ENCODE data around the gene DMD. TPM values are rescaled to one million over a fixed set of nuclear protein-coding genes. Genes with fewer than 3 reads are reported as not detected.

DMD gene
- total and polyA plus RNA-seq, 2 experiments from 2014 or later: 1.5 to 2.0 TPM

DNA sequence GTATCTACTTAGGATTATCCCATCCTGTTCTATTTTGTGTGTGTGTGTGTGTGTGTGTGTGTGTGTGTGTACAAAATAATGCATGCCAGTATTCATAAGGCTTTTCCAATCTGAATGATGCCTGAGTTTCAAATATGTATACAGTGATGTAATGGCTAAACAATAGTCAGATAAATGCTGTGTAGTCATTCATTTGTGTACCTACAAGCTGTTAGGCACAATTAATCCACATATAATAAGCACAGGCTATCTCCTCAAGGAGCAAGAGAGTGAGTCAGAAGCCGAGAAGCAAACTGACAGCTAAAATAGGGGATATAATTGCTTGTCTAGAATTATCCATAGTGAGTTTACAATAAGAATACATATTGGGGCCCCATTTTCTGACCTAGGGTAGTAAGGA, 15.7 kb downstream of the DMD start:
- H2AFZ ChIP-seq: no peak overlapping the region
- H3K27ac ChIP-seq: no peak overlapping the region
- 0 to 8% methylated on average over 1 of the region's 1 CpG for WGBS, 2 experiments (ENCODE audit: low coverage in 1 of 2, low lambda C conversion rate in 2 of 2, missing lambda C conversion rate in 2 of 2)
- no peaks in the 10 kb centered on the region for H3F3A ChIP-seq (ENCODE audit: insufficient read depth)
- H3K4me3 ChIP-seq: no peak overlapping the region
- no peaks in the 10 kb centered on the region for H3K27me3 ChIP-seq (replicated peaks; ENCODE audit: insufficient read depth)
- DNase-seq: no peak
- no peaks in the 10 kb centered on the region for H3K4me1 ChIP-seq (ENCODE audit: insufficient read depth)
- H3K9me3 ChIP-seq (ENCODE audit: low read depth): no peaks in the 10 kb centered on the region
- no peaks in the 10 kb centered on the region for H3K79me2 ChIP-seq (ENCODE audit: insufficient read depth)
- H3K9me2 ChIP-seq (ENCODE audit: insufficient read depth): no peaks in the 10 kb centered on the region
- in situ Hi-C loops (cut with MboI): no loop called here
- TF ChIP-seq EZH2phosphoT487 (IDR thresholded peaks at IDR 0.05; ENCODE audit: insufficient read depth, low read depth) (no peak), EZH2 (IDR thresholded peaks at IDR 0.05; ENCODE audit: insufficient read depth, poor library complexity, severe bottlenecking) (no peak)
- H3K36me3 ChIP-seq (ENCODE audit: low read depth): no peaks in the 10 kb centered on the region
- no peak overlapping the region for H3K9ac ChIP-seq
- H4K20me1 ChIP-seq (ENCODE audit: insufficient read depth): no peaks in the 10 kb centered on the region
- H3K4me2 ChIP-seq (ENCODE audit: unreplicated experiment): no peak overlapping the region

DNA sequence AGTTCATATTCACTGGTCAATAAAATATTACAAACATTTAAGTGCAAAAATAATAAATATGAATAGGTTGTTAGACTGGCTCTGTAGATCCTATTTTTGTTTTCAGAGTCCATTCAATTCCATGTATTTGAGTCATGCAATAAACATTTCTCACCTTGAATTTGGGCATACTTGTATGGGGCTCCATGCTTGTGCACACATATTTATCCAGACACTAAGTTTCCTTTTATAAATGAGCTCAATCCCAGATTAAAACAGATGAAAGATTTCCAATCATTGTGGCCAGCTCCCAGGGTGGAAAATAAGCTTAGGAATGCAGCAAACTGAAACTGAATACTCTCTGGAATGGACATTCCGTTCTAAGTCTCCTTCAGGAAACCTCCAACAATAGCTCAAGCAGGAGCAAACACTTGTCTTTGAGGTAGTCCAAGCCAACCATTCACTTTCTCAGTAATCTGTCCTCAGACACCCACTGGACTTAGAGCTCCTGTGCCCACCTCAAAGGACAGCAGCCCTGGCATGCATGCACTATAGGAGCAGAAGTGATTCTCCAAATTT, 16.4 kb downstream of the DMD start:
- Histone ChIP-seq H2AFZ (no peak overlapping the region), H3K9ac (no peak overlapping the region), H3K27me3 (replicated peaks; ENCODE audit: insufficient read depth) (no peaks in the 10 kb centered on the region), H3K4me3 (no peak overlapping the region), H3K36me3 (ENCODE audit: low read depth) (no peaks in the 10 kb centered on the region), H4K20me1 (ENCODE audit: insufficient read depth) (no peaks in the 10 kb centered on the region), H3K9me2 (ENCODE audit: insufficient read depth) (no peaks in the 10 kb centered on the region), H3K4me1 (ENCODE audit: insufficient read depth) (no peaks in the 10 kb centered on the region), H3K79me2 (ENCODE audit: insufficient read depth) (no peaks in the 10 kb centered on the region), H3K4me2 (ENCODE audit: unreplicated experiment) (no peak overlapping the region), H3F3A (ENCODE audit: insufficient read depth) (no peaks in the 10 kb centered on the region), H3K9me3 (ENCODE audit: low read depth) (no peaks in the 10 kb centered on the region), H3K27ac (no peak overlapping the region)
- no peak for DNase-seq
- WGBS, 2 experiments (ENCODE audit: low coverage in 1 of 2, low lambda C conversion rate in 2 of 2, missing lambda C conversion rate in 2 of 2): 0% methylated on average over 1 of the region's 1 CpG
- TF ChIP-seq EZH2phosphoT487 (IDR thresholded peaks at IDR 0.05; ENCODE audit: insufficient read depth, low read depth) (no peak), EZH2 (IDR thresholded peaks at IDR 0.05; ENCODE audit: insufficient read depth, poor library complexity, severe bottlenecking) (no peak)
- in situ Hi-C loops (cut with MboI): no loop called here

DNA sequence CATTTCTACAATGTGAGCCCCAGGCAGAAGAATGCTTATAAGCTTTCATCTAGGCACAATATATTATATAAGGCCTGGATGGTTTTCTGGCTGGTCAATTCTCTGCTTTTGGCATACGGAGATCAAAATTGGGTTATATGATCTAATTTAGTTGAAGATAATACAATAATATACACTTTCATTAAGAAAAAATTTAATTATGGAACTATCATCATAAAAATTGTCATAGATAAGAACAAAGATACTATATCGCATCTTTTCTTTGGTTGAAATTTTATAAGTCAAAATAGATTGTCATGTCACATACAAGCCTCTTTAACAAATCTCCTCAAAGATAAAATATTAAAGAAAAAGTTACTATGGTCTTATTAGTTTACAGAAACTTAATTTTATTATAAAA, 17.1 kb downstream of the DMD start:
- no peaks in the 10 kb centered on the region for H4K20me1 ChIP-seq (ENCODE audit: insufficient read depth)
- H3K4me3 ChIP-seq: no peak overlapping the region
- no peaks in the 10 kb centered on the region for H3K9me3 ChIP-seq (ENCODE audit: low read depth)
- no peak overlapping the region for H3K27ac ChIP-seq
- H3K27me3 ChIP-seq (replicated peaks; ENCODE audit: insufficient read depth): no peaks in the 10 kb centered on the region
- DNase-seq: no peak
- TF ChIP-seq EZH2phosphoT487 (IDR thresholded peaks at IDR 0.05; ENCODE audit: insufficient read depth, low read depth): no peak
- no peak for TF ChIP-seq EZH2 (IDR thresholded peaks at IDR 0.05; ENCODE audit: insufficient read depth, poor library complexity, severe bottlenecking)
- no peaks in the 10 kb centered on the region for H3K79me2 ChIP-seq (ENCODE audit: insufficient read depth)
- no peak overlapping the region for H3K4me2 ChIP-seq (ENCODE audit: unreplicated experiment)
- no peaks in the 10 kb centered on the region for H3F3A ChIP-seq (ENCODE audit: insufficient read depth)
- WGBS, 2 experiments (ENCODE audit: low coverage in 1 of 2, low lambda C conversion rate in 2 of 2, missing lambda C conversion rate in 2 of 2): 29 to 36% methylated on average over 2 of the region's 2 CpGs
- no peak overlapping the region for H2AFZ ChIP-seq
- no peaks in the 10 kb centered on the region for H3K4me1 ChIP-seq (ENCODE audit: insufficient read depth)
- no peak overlapping the region for H3K9ac ChIP-seq
- H3K9me2 ChIP-seq (ENCODE audit: insufficient read depth): no peaks in the 10 kb centered on the region
- in situ Hi-C loops (cut with MboI): no loop called here
- no peaks in the 10 kb centered on the region for H3K36me3 ChIP-seq (ENCODE audit: low read depth)

DNA sequence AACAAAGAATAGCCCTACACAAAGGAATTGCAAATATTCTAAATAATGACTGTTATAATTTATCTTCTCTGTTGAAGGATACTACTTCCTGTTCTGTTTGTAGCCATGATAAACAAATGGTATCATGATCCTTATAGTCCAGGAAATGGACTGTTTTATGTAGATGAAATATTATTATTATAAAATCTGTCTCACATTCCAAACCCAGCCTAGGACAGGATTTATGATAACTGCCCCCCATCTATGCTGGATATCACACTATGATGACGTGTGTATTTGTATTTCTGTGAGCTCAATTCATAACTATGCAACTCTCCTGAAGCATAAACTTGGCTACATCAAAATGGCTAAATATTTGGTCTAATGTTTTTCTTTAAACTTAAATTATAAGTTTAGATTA, 21.3 kb downstream of the DMD start:
- H3K9ac ChIP-seq: no peak overlapping the region
- no peak for TF ChIP-seq EZH2 (IDR thresholded peaks at IDR 0.05; ENCODE audit: insufficient read depth, poor library complexity, severe bottlenecking)
- TF ChIP-seq EZH2phosphoT487 (IDR thresholded peaks at IDR 0.05; ENCODE audit: insufficient read depth, low read depth): no peak
- H3K27me3 ChIP-seq (replicated peaks; ENCODE audit: insufficient read depth): no peaks in the 10 kb centered on the region
- H3K79me2 ChIP-seq (ENCODE audit: insufficient read depth): no peaks in the 10 kb centered on the region
- no peaks in the 10 kb centered on the region for H3K4me1 ChIP-seq (ENCODE audit: insufficient read depth)
- H3K4me2 ChIP-seq (ENCODE audit: unreplicated experiment): no peak overlapping the region
- no peak overlapping the region for H3K27ac ChIP-seq
- DNase-seq: no peak
- no peaks in the 10 kb centered on the region for H3K9me2 ChIP-seq (ENCODE audit: insufficient read depth)
- no peaks in the 10 kb centered on the region for H3K36me3 ChIP-seq (ENCODE audit: low read depth)
- no peaks in the 10 kb centered on the region for H3F3A ChIP-seq (ENCODE audit: insufficient read depth)
- H3K4me3 ChIP-seq: no peak overlapping the region
- no peaks in the 10 kb centered on the region for H4K20me1 ChIP-seq (ENCODE audit: insufficient read depth)
- in situ Hi-C loops (cut with MboI): no loop called here
- no peaks in the 10 kb centered on the region for H3K9me3 ChIP-seq (ENCODE audit: low read depth)
- no peak overlapping the region for H2AFZ ChIP-seq
- WGBS, 2 experiments (ENCODE audit: low coverage in 1 of 2, low lambda C conversion rate in 2 of 2, missing lambda C conversion rate in 2 of 2): 0% methylated on average over 1 of the region's 1 CpG

DNA sequence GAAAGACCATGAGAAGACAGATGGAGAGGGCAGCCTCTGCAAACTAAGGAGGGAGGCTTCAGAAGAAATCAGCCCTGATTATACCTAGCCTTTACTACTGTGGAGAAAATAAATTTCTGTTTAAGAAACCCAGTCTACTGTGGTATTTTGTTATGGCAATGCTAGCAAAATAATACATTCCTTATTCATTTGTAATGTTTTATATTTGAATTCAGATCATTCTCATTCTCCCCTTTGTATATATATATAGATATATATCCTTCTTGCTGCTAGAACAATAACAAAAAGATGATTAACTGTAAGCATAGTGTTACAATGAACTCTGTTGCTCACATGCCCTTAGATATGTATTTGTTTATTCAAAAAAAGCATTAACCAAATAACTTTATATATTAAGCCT, 22.5 kb downstream of the DMD start:
- H3K4me3 ChIP-seq: no peak overlapping the region
- H3K9ac ChIP-seq: no peak overlapping the region
- no peak overlapping the region for H2AFZ ChIP-seq
- no peak for DNase-seq
- no peaks in the 10 kb centered on the region for H3K9me3 ChIP-seq (ENCODE audit: low read depth)
- no peaks in the 10 kb centered on the region for H3K9me2 ChIP-seq (ENCODE audit: insufficient read depth)
- H3K4me2 ChIP-seq (ENCODE audit: unreplicated experiment): no peak overlapping the region
- no peaks in the 10 kb centered on the region for H3F3A ChIP-seq (ENCODE audit: insufficient read depth)
- no peak overlapping the region for H3K27ac ChIP-seq
- H4K20me1 ChIP-seq (ENCODE audit: insufficient read depth): no peaks in the 10 kb centered on the region
- in situ Hi-C loops (cut with MboI): no loop called here
- no peaks in the 10 kb centered on the region for H3K4me1 ChIP-seq (ENCODE audit: insufficient read depth)
- H3K79me2 ChIP-seq (ENCODE audit: insufficient read depth): no peaks in the 10 kb centered on the region
- TF ChIP-seq EZH2 (IDR thresholded peaks at IDR 0.05; ENCODE audit: insufficient read depth, poor library complexity, severe bottlenecking): no peak
- TF ChIP-seq EZH2phosphoT487 (IDR thresholded peaks at IDR 0.05; ENCODE audit: insufficient read depth, low read depth): no peak
- H3K36me3 ChIP-seq (ENCODE audit: low read depth): no peaks in the 10 kb centered on the region
- no peaks in the 10 kb centered on the region for H3K27me3 ChIP-seq (replicated peaks; ENCODE audit: insufficient read depth)

Measured in GM23248 (cell line).